Testis (tissue), 3 donors: Measurements from ENCODE around the gene RNF144B. TPM values are rescaled to one million over a fixed set of nuclear protein-coding genes. Genes with fewer than 3 reads are reported as not detected.

Source experiments
- DNase-seq: peaks from one replicate; pipeline ENCODE4 v3.0.0-alpha.2; 2019
- H3K27ac ChIP-seq, 2 donors: fragments of 200-600 bp; sonication (generic); one replicate each; pipeline ENCODE4 v1.5.1; 2019
- H3K27me3 ChIP-seq: fragments of 200-600 bp; sonication (generic); one replicate; pipeline ENCODE4 v1.5.1; 2019
- H3K36me3 ChIP-seq: fragments of 200-600 bp; sonication (generic); one replicate; pipeline ENCODE4 v1.5.1; 2017; ENCODE audit warnings: low read depth; ENCODE audit errors: missing control alignments
- H3K4me1 ChIP-seq: fragments of 200-600 bp; sonication (generic); one replicate; pipeline ENCODE4 v1.5.1; 2019
- H3K4me3 ChIP-seq, 2 donors: fragments of 200-600 bp; sonication (generic); one replicate each; pipeline ENCODE4 v1.5.1; 2017 to 2019
- H3K9me3 ChIP-seq: fragments of 200-600 bp; sonication (generic); one replicate; pipeline ENCODE4 v1.5.1; 2017
- POLR2A ChIP-seq: fragments of 450-650 bp; IDR thresholded peaks from one replicate; pipeline ENCODE4 v1.6.1; 2017; ENCODE audit warnings: antibody characterized with exemption, mild to moderate bottlenecking, moderate library complexity
- WGBS, 2 donors: methylation state at CpG; one replicate each; pipeline ENCODE4 v1.1.5; 2018; 5-methylcytosine and 5-hydroxymethylcytosine counted together
- intact Hi-C: fragments of 100-400 bp; cut with DNase I; formaldehyde crosslinking; loops from one replicate; pipeline ENCODE4 v1.15.1; 2023; ENCODE audit warnings: low total_unique reads
- polyA plus RNA-seq: library from polyadenylated mRNA; stranded (reverse); fragments of 350-450 nt; fragmentation: Illumina TruSeq; extraction: RNeasy Lipid Tissue Mini Kit (QIAGEN cat#74804); gene quantifications from one replicate; pipeline ENCODE4 v1.2.3, GENCODE V29; 2014; ENCODE audit warnings: low read depth, low replicate concordance; ENCODE audit not compliant: insufficient read depth
- total RNA-seq, 2 donors: library from RNA; depleted of rRNA; stranded (reverse); fragments of >200 nt; gene quantifications; one replicate each; pipeline ENCODE4 v1.2.3, GENCODE V29; 2016
- TF ChIP-seq, protein P1 (sequence below), 3 experiments: fragments of 450-650 bp in 2 of 3; fragments of 200-600 bp in 1 of 3; sonication (generic) in 1 of 3; IDR thresholded peaks; one replicate each; pipeline ENCODE4 v1.5.1; 2016 to 2019; ENCODE audit warnings: antibody characterized with exemption in 3 of 3, mild to moderate bottlenecking in 2 of 3, moderate library complexity in 1 of 3

RNF144B gene
- total and polyA plus RNA-seq, 3 donors from 2014 or later, result 6.1 to 6.3 (median 6.1) TPM

DNA sequence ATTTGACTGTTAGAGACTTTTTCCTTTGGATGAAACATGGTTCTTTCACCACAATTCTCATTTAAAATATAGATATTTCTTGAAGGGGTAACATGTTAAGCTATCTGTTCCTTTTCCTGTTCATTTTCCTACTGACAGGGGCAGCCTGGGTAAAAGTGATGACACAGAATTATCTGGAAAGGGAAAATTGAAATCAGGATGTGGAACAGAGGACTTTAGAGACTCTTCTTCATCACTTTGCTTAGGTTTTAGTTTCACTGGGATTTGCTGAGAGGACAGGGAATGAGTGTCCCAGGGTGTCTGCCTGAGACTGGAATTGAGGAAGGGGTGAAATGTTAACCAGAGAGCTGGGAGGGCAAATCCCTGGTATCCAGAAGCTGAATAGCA is 116.0 kb downstream of the RNF144B start:
- H3K4me1 ChIP-seq, result no peaks in the 10 kb centered on the region
- H3K4me3 ChIP-seq, result no peak overlapping the region
- peak overlapping the region in 1 of 2 donors; percentile 60 for H3K27ac ChIP-seq
- no peak for TF ChIP-seq POLR2A
- TF ChIP-seq, protein P1, sequence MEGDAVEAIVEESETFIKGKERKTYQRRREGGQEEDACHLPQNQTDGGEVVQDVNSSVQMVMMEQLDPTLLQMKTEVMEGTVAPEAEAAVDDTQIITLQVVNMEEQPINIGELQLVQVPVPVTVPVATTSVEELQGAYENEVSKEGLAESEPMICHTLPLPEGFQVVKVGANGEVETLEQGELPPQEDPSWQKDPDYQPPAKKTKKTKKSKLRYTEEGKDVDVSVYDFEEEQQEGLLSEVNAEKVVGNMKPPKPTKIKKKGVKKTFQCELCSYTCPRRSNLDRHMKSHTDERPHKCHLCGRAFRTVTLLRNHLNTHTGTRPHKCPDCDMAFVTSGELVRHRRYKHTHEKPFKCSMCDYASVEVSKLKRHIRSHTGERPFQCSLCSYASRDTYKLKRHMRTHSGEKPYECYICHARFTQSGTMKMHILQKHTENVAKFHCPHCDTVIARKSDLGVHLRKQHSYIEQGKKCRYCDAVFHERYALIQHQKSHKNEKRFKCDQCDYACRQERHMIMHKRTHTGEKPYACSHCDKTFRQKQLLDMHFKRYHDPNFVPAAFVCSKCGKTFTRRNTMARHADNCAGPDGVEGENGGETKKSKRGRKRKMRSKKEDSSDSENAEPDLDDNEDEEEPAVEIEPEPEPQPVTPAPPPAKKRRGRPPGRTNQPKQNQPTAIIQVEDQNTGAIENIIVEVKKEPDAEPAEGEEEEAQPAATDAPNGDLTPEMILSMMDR (IDR thresholded peaks at IDR 0.05), result no peak
- H3K27me3 ChIP-seq, result no peaks in the 10 kb centered on the region
- DNase-seq, result no peak
- H3K9me3 ChIP-seq, result no peaks in the 10 kb centered on the region
- H3K36me3 ChIP-seq, result no peaks in the 10 kb centered on the region
- intact Hi-C loops, result loop anchor here (5.0 kb wide), 1 partner anchor 176 kb away; no protein-coding TSS in a partner anchor

DNA sequence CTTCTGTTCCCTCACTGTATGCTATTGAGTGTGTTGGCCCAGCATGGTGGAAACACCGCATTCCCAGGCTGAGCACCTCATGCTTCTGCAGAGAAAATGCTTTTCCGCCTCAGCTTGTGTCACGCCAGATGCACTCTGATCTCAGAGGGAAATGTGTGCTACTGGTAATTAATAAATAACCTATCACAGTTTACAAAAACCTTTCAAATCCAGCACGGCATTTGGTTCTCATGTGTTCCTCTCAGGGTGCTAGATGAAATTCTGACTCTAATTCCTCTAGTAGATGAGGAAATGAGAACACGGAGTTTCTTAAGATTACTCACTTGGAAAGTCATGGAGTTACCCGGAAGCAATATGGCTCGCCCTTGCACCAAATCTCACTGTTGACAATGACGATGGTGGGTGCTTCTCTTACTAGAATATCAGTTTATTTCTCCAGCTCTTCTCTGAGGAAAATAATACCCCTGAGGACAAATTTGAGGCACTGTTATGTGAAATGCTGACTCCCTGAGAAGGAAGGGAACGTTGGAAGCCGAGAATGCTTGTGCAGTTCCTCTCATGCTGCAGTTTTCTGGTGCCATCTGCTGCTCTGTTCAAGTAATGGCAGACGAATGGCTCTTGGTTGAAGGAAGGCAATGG is 116.6 kb downstream of the RNF144B start:
- Histone ChIP-seq H3K36me3 (no peaks in the 10 kb centered on the region), H3K4me3 (no peak overlapping the region), H3K9me3 (no peaks in the 10 kb centered on the region), H3K27me3 (no peaks in the 10 kb centered on the region), H3K27ac (peak overlapping the region in 1 of 2 donors; percentile 60), H3K4me1 (no peaks in the 10 kb centered on the region)
- TF ChIP-seq, protein P1 (IDR thresholded peaks at IDR 0.05), result peak; percentile 55 to 84 (median 69)
- no peak for TF ChIP-seq POLR2A
- intact Hi-C loops, result loop anchor here (5.0 kb wide), 1 partner anchor 176 kb away; no protein-coding TSS in a partner anchor
- WGBS, 2 donors, result 40 to 46% methylated on average over 11 of the region's 11 CpGs
- DNase-seq, result peak; percentile 76

DNA sequence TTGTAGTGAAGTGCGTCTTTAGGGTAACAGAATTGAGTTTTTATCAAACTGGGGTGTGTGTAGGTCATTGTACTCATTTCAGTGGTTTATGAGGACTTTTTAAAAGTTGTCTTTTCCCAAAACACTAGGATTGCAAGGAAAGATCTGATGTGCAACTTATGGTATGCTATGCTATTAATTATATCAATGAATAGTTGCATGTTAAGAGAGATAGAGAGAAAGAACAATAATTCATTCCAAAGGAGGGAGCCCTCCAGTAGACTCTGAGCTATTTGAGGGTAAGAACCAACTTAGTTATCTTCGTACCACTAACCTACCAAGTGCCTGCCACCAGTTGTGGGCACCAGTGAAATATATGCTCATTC is 117.1 kb downstream of the RNF144B start:
- intact Hi-C loops, result loop anchor here (5.0 kb wide), 1 partner anchor 177 kb away; no protein-coding TSS in a partner anchor

DNA sequence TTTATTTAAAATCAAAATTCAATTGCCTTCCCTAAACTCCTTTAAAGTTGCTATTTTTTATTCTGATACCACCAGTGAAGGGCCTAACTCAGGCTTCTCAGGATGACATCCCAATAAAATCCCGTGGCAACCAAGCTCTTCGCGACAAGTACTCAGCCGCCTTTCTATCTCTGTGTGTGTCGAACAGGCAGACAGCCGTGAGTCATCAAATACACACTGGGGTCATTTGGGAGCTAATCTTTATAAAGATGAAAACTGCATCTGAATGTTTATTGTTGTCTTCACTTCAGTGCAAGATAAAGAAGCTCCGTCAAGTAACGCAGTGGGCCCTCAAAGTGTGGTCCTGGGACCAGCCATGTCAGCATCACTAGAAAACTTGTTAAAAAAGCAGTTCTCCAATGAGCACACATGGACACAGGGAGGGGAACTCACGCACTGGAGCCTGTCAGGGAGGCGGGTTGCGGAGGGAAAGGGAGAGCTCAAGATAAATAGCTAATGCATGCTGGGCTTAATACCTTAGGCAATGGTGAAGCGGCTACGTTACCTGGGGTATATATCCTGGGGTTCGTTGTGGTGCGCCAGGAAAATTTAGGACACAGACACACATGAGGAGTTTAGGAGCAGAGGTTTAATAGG is 119.3 kb downstream of the RNF144B start:
- Histone ChIP-seq H3K27ac (no peak overlapping the region), H3K27me3 (no peaks in the 10 kb centered on the region), H3K4me1 (no peaks in the 10 kb centered on the region), H3K36me3 (no peaks in the 10 kb centered on the region), H3K9me3 (no peaks in the 10 kb centered on the region), H3K4me3 (no peak overlapping the region)
- intact Hi-C loops, result no loop called here
- TF ChIP-seq POLR2A, result no peak
- TF ChIP-seq, protein P1 (IDR thresholded peaks at IDR 0.05), result no peak
- DNase-seq, result no peak
- 77 to 80% methylated on average over 15 of the region's 15 CpGs for WGBS, 2 donors

More for the DNA sequence above, 117.1 kb downstream of the RNF144B start:
- TF ChIP-seq, protein P1 (IDR thresholded peaks at IDR 0.05), result no peak
- TF ChIP-seq POLR2A, result no peak
- no peaks in the 10 kb centered on the region for H3K27me3 ChIP-seq
- no peaks in the 10 kb centered on the region for H3K36me3 ChIP-seq
- DNase-seq, result no peak
- no peak overlapping the region for H3K4me3 ChIP-seq
- no peaks in the 10 kb centered on the region for H3K4me1 ChIP-seq
- H3K9me3 ChIP-seq, result no peaks in the 10 kb centered on the region
- 32 to 37% methylated on average over 2 of the region's 2 CpGs for WGBS, 2 donors
- H3K27ac ChIP-seq, result no peak overlapping the region
